Activated CD4-positive, alpha-beta memory T cell treated with anti-CD3 and anti-CD28 coated beads for 36 hours (primary cell): ENCODE results near the gene RAB25. TPM values are rescaled to one million over a fixed set of nuclear protein-coding genes. Genes with fewer than 3 reads are reported as not detected.
A peak's percentile ranks its signal among the peaks of the same experiment; 100 is the strongest.

ENCODE experiments used
- CTCF ChIA-PET: fragments of 350-600 bp; sonication (Branson Sonifier 250); formaldehyde crosslinking; loops from one replicate; lab custom pipeline; 2021; ENCODE audit warnings: antibody characterized with exemption, inconsistent platforms; lab: Charles Lee
- POLR2A ChIA-PET: fragments of 350-600 bp; sonication (Branson Sonifier 250); formaldehyde crosslinking; loops from one replicate; lab custom pipeline; 2021; ENCODE audit warnings: antibody characterized with exemption; lab: Charles Lee
- DNase-seq: peaks from one replicate; pipeline ENCODE4 v3.0.0-alpha.2; 2020
- H3K27ac Mint-ChIP-seq: one replicate; pipeline ENCODE4 v1.8.0; 2021; ENCODE audit warnings: mixed read lengths
- H3K27me3 Mint-ChIP-seq: one replicate; pipeline ENCODE4 v1.8.0; 2021; ENCODE audit warnings: mixed read lengths
- H3K36me3 Mint-ChIP-seq: one replicate; pipeline ENCODE4 v1.8.0; 2021; ENCODE audit warnings: mixed read lengths
- H3K4me1 Mint-ChIP-seq: one replicate; pipeline ENCODE4 v1.8.0; 2021; ENCODE audit warnings: low read depth, mixed read lengths
- H3K4me3 Mint-ChIP-seq: one replicate; pipeline ENCODE4 v1.8.0; 2021; ENCODE audit warnings: mild to moderate bottlenecking, mixed read lengths
- H3K9me3 Mint-ChIP-seq: one replicate; pipeline ENCODE4 v1.8.0; 2021; ENCODE audit warnings: mixed read lengths
- intact Hi-C: fragments of 100-400 bp; cut with micrococcal nuclease; formaldehyde crosslinking; loops from one replicate; pipeline ENCODE4 v1.15.1; 2023
- total RNA-seq, 2 experiments: library from RNA; stranded (reverse); gene quantifications; one replicate each; pipeline ENCODE4 v1.2.3, GENCODE V29; 2021

The RAB25 gene
- total RNA-seq, 2 experiments from 2014 or later, result 0.52 to 0.56 TPM

DNA sequence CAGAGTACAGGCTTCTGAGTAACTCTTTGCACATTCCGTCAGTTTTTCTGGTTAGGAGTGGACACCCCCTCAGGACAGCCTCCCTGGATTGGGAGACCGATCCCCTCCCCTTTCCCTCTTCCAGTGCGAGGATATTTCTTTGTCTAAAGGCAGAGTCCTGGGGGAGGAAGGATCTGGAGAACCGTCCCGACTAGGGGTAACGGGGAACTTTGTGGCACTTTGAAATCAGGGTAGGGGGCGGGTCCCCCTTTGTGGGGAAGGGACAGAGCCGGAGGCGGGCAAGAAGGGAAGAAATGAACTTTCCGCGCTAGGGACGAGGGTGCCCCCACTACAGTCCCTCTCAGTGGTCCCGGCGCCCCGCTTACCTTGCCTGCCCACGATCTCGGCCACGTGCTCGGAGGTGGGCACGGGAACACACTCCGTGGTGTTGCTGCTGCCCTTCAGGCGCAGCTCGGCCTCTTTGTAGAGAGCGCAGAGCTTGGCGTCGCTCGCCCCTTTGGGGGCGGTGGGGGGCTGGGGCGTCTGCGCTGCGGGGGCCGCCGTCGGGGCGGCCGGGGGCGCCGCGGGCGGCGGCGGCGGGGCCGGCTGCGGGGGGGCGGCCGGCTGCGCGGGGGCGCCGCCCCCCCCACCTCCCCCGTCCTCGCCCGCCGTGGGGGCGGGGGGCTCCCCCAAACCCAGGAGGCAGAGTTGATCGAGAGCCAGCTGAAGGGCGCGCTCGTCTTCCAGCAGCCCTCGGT, 20.4 kb downstream of the RAB25 start:
- no peak for DNase-seq
- Mint-ChIP-seq H3K36me3 (no peaks in the 10 kb centered on the region), H3K9me3 (no peaks in the 10 kb centered on the region), H3K27me3 (peaks cover 26% of the 10 kb centered on the region), H3K4me1 (peaks cover 6% of the 10 kb centered on the region), H3K27ac (no peak overlapping the region), H3K4me3 (peak overlapping the region; percentile 73)
- intact Hi-C loops, result no loop called here
- CTCF ChIA-PET, result interaction anchor here (1.0 kb wide), 2 partner anchors 28 to 144 kb away, joined by 4 read pairs; partner anchors contain the start of gene UBQLN4
- POLR2A ChIA-PET, result no interaction called here

GRCh38 chr1:156081917-156082308, 21.0 kb downstream of the RAB25 start:
- POLR2A ChIA-PET, result no interaction called here
- Mint-ChIP-seq H3K27me3 (peaks cover 28% of the 10 kb centered on the region), H3K36me3 (no peaks in the 10 kb centered on the region), H3K4me3 (peak overlapping the region; percentile 73), H3K9me3 (no peaks in the 10 kb centered on the region), H3K4me1 (peaks cover 6% of the 10 kb centered on the region), H3K27ac (no peak overlapping the region)
- CTCF ChIA-PET, result interaction anchor here (0.7 to 1.0 kb wide), 3 partner anchors 28 to 364 kb away, joined by 3 to 4 read pairs (median 4); partner anchors contain the start of gene UBQLN4
- DNase-seq, result no peak
- intact Hi-C loops, result no loop called here

- Mint-ChIP-seq H3K27me3 (peaks cover 28% of the 10 kb centered on the region), H3K27ac (no peak within 1 kb of the TSS), H3K36me3 (no peaks in the 10 kb centered on the region), H3K4me1 (peaks cover 6% of the 10 kb centered on the region), H3K4me3 (peak within 1 kb of the TSS; percentile 74), H3K9me3 (no peaks in the 10 kb centered on the region)
- ChIA-PET CTCF (interaction anchor here (0.7 to 1.3 kb wide), 5 partner anchors 16 to 364 kb away, joined by 3 to 5 read pairs (median 4); partner anchors contain the start of gene SEMA4A), POLR2A (interaction anchor here (0.6 to 1.3 kb wide), 4 partner anchors 18 to 362 kb away, joined by 3 read pairs; no protein-coding TSS in a partner anchor)
- DNase-seq, result peak; percentile 75
- intact Hi-C loops, result no loop called here
Observed at GRCh38 chr1:156082309-156083091, 21.5 kb downstream of the RAB25 start, which contains the start of gene MEX3A. Gene MEX3A, minus strand, starts transcription at chr1:156082465. Its CDS starts 467 bp downstream, at chr1:156081998.

DNA sequence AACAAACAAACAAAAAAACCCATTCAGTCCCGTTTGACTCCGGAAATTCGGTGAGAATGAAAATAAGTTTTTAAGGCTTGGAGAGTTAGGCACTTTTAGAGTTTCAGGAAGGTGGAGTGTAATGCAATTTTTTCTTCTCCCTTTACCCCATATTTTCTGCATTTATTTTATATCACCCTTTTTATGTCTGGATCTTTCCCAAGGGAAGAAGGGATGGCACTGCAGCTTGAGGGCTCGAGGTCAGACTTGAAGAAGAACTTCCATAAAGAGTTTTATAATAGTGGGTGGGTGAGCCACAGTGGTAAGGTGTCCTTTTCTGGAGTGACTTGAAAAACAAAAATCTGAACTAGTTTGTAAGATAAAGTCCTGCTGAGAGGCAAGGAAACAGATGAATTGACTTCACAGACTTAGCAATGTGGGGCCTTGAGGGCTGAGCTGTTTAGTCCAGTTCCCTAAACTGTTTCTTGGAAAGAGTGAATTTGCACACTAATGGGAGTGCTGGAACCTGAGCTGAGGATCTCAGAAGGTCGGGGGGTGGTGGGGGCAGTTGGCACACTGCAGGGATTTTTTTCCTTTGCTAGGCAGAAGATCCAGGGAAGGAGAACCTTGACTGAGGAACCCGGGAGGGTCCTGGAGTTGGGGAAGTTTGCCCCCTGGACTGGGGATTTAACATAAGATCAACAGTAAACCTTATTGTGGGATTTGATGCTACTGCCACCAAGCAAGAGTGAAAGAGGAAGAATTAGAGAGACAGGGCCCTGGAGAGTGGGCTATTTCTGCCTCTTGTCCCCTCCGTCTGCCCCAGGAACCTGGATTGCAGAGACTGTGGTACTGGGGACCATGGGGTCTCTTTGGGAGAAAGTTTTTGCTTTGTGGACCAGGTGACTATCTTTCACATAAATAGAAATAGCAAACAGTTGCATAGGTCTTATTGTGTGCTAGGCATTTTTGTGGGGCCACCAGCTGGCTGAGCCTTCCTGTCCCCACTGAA, 23.1 kb downstream of the RAB25 start:
- peaks cover 6% of the 10 kb centered on the region for H3K4me1 Mint-ChIP-seq
- intact Hi-C loops, result no loop called here
- no peak for DNase-seq
- no peaks in the 10 kb centered on the region for H3K9me3 Mint-ChIP-seq
- no peaks in the 10 kb centered on the region for H3K36me3 Mint-ChIP-seq
- H3K27ac Mint-ChIP-seq, result no peak overlapping the region
- H3K27me3 Mint-ChIP-seq, result peaks cover 28% of the 10 kb centered on the region
- CTCF ChIA-PET, result interaction anchor here (0.8 to 1.6 kb wide), 4 partner anchors 18 to 46 kb away, joined by 3 to 11 read pairs (median 4); no protein-coding TSS in a partner anchor
- H3K4me3 Mint-ChIP-seq, result peak overlapping the region; percentile 6
- POLR2A ChIA-PET, result interaction anchor here (1.3 kb wide), 1 partner anchor 32 kb away, joined by 3 read pairs; no protein-coding TSS in a partner anchor

- Mint-ChIP-seq H3K36me3 (no peaks in the 10 kb centered on the region), H3K4me3 (no peak overlapping the region), H3K27me3 (peaks cover 27% of the 10 kb centered on the region), H3K9me3 (no peaks in the 10 kb centered on the region), H3K27ac (no peak overlapping the region), H3K4me1 (peaks cover 12% of the 10 kb centered on the region)
- no peak for DNase-seq
- ChIA-PET CTCF (interaction anchor here (0.7 to 1.0 kb wide), 3 partner anchors 10 to 55 kb away, joined by 3 read pairs; no protein-coding TSS in a partner anchor), POLR2A (no interaction called here)
- intact Hi-C loops, result no loop called here
Observed at GRCh38 chr1:156086256-156086662, 25.3 kb downstream of the RAB25 start.

GRCh38 chr1:156089704-156090103, 28.7 kb downstream of the RAB25 start:
- DNase-seq, result no peak
- intact Hi-C loops, result loop anchor here (1.0 to 10.0 kb wide), 3 partner anchors 41 to 415 kb away; partner anchors contain the start of gene MEF2D
- H3K27me3 Mint-ChIP-seq, result peaks cover 20% of the 10 kb centered on the region
- no peak overlapping the region for H3K27ac Mint-ChIP-seq
- ChIA-PET POLR2A (no interaction called here), CTCF (interaction anchor here (0.7 to 20.9 kb wide), 13 partner anchors 17 to 296 kb away, joined by 3 to 1097 read pairs (median 4); partner anchors contain the start of genes LMNA and SMG5)
- H3K9me3 Mint-ChIP-seq, result no peaks in the 10 kb centered on the region
- H3K4me3 Mint-ChIP-seq, result no peak overlapping the region
- no peaks in the 10 kb centered on the region for H3K36me3 Mint-ChIP-seq
- peaks cover 6% of the 10 kb centered on the region for H3K4me1 Mint-ChIP-seq

GRCh38 chr1:156090138-156090839, 29.3 kb downstream of the RAB25 start:
- Mint-ChIP-seq H3K27me3 (peaks cover 14% of the 10 kb centered on the region), H3K4me3 (peak overlapping the region; percentile 10), H3K4me1 (peaks cover 9% of the 10 kb centered on the region), H3K36me3 (no peaks in the 10 kb centered on the region), H3K27ac (peak overlapping the region; percentile 42), H3K9me3 (no peaks in the 10 kb centered on the region)
- CTCF ChIA-PET, result interaction anchor here (0.7 to 20.9 kb wide), 17 partner anchors 16 to 295 kb away, joined by 3 to 1097 read pairs (median 4); partner anchors contain the start of genes LMNA and SMG5
- POLR2A ChIA-PET, result no interaction called here
- intact Hi-C loops, result loop anchor here (1.0 to 10.0 kb wide), 3 partner anchors 40 to 415 kb away; partner anchors contain the start of gene MEF2D
- DNase-seq, result no peak

DNA sequence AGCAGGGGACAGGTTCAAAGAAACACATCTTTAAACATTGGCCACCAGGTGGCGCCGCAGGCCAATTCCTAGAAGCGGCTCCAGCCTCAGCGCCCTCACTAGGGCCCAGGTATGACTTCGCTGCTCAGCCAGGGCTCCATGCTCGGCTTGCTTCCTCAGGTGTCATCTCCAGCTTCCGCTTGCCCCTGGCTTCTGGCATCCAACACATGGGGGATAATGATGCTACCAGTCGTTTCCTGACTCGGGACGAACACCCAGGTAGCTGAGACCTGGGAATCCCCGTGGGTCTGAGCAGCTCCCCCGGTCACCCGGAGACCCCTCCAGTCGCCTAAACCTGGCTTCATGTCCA, 29.9 kb downstream of the RAB25 start:
- Mint-ChIP-seq H3K36me3 (no peaks in the 10 kb centered on the region), H3K4me3 (peak overlapping the region; percentile 10), H3K27ac (peak overlapping the region; percentile 42), H3K9me3 (no peaks in the 10 kb centered on the region), H3K27me3 (peaks cover 12% of the 10 kb centered on the region), H3K4me1 (peaks cover 13% of the 10 kb centered on the region)
- ChIA-PET POLR2A (interaction anchor here (2.4 kb wide), 1 partner anchor 39 kb away, joined by 9 read pairs; no protein-coding TSS in a partner anchor), CTCF (interaction anchor here (0.7 to 20.9 kb wide), 16 partner anchors 16 to 229 kb away, joined by 3 to 1097 read pairs (median 4); partner anchors contain the start of genes LMNA and SMG5)
- DNase-seq, result peak; percentile 93
- intact Hi-C loops, result loop anchor here (1.0 to 10.0 kb wide), 3 partner anchors 39 to 414 kb away; partner anchors contain the start of gene MEF2D

DNA sequence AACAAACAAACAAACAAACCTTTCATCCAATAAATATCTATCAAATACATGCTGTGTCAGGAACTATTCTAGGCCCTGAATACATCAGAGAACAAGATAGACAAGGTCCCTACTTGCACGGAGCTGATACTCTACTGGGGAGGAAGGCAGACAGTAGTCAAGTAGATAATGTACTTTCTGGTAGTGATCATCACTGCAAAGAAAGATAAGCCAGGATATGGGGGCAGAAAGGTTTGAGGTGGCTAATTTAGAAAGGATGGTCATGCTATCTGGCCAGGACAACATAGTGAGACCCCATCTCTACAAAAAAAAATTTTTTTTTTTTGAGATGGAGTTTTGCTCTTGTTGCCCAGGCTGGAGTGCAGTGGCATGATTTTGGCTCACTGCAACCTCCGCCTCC, 30.6 kb downstream of the RAB25 start:
- H3K4me1 Mint-ChIP-seq, result peaks cover 21% of the 10 kb centered on the region
- peaks cover 7% of the 10 kb centered on the region for H3K27me3 Mint-ChIP-seq
- no peaks in the 10 kb centered on the region for H3K36me3 Mint-ChIP-seq
- ChIA-PET POLR2A (interaction anchor here (2.4 kb wide), 1 partner anchor 38 kb away, joined by 9 read pairs; no protein-coding TSS in a partner anchor), CTCF (interaction anchor here (0.7 to 20.9 kb wide), 10 partner anchors 15 to 228 kb away, joined by 3 to 1097 read pairs (median 7); partner anchors contain the start of gene LMNA)
- H3K9me3 Mint-ChIP-seq, result no peaks in the 10 kb centered on the region
- no peak overlapping the region for H3K27ac Mint-ChIP-seq
- no peak for DNase-seq
- intact Hi-C loops, result loop anchor here (2.0 to 10.0 kb wide), 2 partner anchors 353 to 413 kb away; partner anchors contain the start of gene MEF2D
- no peak overlapping the region for H3K4me3 Mint-ChIP-seq
